HTR-8/SVneo (cell line): Measurements from ENCODE around the gene ROR1.

Experiments
- DNase-seq: peaks from one replicate; pipeline ENCODE4 v3.0.0; 2011; ENCODE audit warnings: low spot score, mixed read lengths; ENCODE audit not compliant: insufficient read length
- FAIRE-seq: peaks from 2 replicates; lab custom pipeline; 2011; peaks lifted over from hg19 to GRCh38; lab: Jason Lieb, UNC

Gene ROR1

DNA sequence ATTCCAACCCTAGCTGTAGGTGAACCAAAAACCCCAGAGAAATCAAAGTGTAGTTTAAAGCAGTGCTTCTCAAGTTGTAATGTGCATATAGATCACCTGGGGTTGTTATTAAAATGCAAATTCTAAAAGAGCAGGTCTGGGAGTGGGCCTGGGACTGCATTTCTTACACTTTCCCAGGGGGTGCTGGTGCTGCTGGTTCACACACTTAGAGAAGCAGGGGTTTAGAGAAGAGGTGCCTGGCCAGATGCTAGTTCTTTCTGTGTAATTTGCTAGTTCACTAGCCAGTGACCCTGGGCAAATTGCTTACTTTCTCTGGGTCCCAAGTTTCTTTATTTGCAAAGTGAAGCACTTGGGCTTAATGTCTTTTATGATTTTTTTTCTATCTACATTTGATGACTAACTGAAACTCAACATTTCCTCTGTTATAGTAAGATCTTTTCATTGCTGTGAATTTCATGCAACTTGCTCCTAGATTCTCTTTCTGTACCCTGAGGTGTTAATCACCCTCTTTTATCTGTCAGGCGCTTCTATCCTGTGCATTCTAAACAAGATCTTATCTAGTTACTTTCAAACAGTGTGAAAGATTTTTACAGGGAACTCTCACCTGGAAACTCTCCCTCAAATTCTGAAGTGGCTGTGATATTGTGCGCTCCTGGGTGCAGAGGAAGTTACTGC, 287.8 kb downstream of the ROR1 start:
- DNase-seq (no peak), FAIRE-seq (no peak)

DNA sequence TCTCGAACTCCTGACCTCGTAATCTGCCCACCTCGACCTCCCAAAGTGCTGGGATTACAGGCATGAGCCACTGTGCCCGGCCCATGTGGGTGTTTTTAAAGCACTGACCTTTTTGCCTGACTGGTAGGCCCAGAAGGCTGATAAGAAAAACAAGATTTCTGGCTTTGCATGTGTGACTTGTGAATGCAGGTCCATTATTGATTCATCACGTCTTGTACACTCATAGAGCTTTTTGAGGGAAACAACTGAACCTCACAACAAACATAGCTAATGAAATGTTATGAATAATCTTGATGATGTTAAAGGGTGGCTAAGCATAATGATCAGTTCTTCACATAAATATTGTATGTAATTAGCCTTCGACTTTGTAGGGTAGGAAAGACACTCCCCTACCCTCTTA, 288.7 kb downstream of the ROR1 start:
- no peak for DNase-seq

DNA sequence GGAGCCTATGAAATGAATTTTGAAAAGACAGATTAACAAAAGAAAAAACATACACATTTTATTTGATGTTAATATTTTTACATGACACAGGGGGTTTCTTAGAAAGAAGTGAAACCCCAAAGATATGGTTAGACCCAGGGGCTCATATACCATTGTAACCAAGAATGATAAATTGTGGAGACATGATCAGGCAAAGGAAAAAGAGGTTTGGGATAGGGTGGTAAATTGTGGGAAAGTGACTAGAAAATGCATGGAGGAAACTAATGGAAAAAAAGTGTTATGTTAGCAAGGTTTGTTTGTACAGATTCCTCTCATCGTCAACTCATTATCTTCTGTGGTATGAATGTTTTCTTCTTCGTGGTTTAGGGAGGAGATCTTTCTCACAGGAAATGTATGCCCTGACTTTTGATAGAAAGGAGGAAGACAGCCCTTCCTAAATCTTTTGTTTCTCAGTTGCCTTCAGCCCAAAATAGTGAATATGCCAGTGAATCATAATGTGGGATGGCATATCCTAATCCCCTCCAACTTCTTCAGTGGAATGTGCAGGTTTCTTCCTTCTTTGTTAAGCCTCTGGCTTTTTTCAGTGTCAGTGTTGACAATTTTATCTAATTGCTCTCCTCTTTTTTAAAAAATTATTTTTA, 289.2 kb downstream of the ROR1 start:
- no peak for DNase-seq
- no peak for FAIRE-seq

More for the DNA sequence above, 288.7 kb downstream of the ROR1 start:
- no peak for FAIRE-seq

DNA sequence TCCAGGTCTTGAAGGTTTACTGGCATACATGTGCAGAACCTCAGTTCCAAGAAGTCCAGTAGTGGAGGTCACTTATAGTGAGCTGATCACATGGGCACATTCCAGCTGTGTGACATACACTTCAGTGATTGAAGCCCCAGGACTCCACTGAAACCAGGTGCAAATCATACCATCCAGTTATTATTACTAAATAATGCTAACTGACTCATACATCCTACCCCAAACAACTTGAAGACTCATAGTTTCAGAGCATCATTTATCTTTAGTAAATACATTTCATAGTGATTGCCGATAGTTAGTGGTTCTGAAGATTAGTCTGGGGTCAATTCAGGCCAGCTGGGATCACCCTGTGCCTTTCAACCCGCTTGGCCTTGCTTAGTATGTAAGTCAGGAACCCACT, 291.8 kb downstream of the ROR1 start:
- no peak for DNase-seq
- no peak for FAIRE-seq

DNA sequence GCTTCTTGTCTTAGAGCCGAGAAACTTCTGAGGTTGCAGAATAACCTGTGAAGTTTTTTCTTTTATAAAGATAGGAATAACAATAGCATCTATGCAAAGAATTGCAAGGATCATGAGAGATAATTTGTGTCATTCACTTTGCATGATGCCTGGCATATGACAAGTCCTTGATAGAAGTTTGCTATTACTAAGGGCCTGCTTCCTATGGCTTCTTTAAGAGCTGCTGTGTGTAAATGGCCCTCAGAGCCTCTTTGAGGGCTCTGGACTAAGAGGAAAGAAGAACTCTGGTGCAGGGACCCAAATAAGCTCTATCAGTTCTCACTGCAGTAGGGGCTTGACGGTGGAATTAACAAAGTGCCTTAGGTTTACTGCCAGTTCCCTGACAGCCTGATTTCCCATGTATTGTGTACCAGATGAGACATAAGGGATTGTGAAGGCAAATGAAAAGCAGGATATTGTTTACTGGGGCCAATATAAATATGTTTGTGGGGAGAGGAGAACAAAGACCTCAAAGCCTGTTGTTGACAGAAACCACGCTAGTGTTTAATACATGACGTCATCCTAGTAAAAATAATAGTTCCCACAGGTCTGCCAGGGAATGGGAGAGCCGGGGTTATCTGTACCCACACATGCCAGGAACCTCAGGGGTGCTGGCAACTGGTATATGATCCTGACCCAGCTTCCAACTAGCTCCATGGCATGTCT, 298.4 kb downstream of the ROR1 start:
- FAIRE-seq (no peak), DNase-seq (no peak)

DNA sequence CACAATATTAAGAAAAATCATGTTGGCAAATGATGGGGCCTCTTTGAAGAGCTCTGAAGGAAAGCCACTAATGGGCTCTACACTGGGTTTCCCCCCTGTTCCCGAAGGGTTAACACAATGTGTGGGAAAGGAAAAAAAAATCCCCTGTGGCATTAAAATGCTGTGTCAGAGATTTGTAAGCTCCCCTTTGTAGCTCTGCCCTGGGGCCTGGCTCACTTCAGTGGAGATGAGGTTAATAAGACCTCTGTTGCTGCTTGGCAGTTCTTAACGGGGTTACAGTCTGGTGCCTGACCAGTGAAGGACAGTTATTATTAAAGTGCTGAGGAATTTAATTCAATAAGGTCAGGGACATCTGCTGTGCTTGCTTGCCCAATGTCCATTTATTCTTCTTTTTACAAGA, 299.9 kb downstream of the ROR1 start:
- DNase-seq, result no peak
- FAIRE-seq, result no peak

DNA sequence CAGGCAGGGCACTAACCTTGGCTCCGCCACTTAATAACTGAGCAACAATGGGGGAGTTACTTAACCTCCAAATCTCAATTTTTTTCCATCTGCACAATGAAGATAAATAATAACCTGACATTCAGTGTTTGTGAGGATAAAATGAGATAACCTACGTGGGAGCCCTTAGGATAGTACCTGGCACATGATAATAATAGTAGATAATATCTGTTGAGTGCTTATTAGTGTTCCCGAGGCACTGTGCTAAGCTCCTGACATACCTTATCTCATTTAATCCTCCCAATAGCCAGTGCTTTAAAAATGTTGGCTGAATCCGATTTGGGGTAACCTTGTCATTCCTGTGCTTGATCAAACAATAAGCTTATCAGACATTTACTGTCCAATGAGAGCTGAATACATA, 300.9 kb downstream of the ROR1 start:
- no peak for FAIRE-seq
- no peak for DNase-seq

DNA sequence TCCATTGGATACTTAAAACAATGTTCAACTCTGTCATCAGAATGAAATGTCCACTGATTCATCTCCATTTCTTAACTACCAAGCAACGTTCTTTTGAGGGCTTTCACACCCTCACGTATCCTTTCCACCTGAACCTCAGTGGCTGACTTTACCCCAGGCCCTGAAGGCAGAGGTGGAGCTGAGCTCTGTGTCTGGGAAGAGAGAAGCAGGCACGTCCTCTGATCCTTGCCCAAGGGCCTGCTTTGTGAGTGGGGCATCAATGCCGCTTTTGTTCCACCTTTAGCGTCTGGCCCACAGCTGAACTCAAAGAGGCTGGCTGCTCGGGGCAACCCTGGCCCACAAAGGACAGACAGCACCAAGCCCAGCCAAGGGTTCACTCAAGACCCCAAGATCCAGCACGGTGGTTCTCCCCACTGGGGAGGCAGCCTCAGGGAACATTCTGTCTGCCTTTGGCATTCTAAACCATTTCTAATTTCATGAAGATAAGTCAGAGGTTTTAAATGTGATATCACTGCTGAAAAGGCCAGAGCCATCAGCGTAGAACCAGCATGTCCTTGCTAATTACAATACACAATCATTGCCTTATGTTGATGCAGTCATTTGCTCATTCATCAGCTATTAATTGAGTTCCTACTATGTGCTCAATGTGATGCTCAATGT, 303.6 kb downstream of the ROR1 start:
- DNase-seq, result no peak
- FAIRE-seq, result no peak

DNA sequence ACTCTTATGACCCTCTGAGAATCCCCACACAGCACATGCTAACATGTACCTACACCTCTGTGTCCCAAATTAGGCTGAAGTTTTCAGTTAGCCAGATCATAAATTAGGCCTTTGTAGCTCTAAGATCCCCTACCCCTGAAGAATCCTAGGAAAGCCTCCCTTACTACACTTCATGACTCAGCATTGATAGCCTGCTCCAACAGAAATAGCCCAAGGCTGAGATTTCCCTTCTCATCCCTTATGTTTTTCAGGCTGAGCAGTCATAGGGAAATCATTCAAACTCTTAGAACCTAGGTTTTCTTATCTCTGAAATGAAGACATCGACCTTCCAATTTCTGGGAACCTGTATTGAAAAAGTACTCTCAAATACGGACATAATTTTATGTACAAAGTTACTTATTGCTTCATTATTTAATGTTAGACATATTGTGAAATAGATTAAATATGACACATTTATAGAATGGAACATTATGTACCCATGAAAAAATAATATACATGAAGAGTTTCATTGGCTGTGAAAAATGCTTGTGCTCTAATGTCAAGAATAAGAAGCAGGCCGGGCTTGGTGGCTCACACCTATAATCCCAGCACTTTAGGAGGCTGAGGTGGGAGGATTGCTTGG, 307.2 kb downstream of the ROR1 start:
- FAIRE-seq (no peak), DNase-seq (peak; percentile 9)

DNA sequence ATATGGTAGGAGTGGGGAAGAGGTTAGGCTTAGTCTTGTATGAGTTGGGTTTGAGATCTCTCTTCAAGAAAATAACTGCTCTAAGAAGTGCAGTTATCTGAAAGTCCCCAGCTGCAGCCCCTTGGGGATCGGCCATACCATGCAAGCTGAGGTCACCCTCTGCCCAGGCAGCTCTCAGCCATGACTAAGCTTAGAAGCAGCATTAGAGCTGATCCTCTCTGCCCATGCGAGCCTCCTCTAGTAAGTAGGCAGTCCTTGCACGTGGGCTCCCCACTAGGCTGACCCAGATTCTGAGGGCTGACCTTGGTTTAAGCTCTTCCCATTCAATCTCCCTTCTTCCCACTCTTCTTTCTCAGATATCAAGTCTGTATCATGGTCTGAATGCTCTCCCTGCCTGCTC, 308.6 kb downstream of the ROR1 start:
- DNase-seq (peak; percentile 42), FAIRE-seq (no peak)

DNA sequence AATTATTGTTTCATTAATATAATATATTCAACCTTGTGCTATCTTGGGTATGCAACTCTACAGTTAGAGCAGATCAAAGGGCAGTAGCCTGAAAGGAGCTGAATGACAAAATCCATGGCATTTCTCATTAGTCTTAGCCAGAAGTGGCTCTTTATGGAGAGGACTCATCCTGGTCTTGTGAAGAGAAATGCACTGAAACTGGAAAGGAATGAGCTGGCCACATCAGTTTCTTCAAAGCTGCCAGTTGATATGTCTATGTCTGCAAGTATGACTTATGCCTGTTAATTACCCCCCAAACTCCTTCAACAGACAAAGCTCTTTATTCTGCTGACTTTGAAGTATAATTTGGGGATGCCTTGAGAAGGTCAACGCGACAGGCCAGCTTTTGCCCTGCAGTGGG, 310.6 kb downstream of the ROR1 start:
- no peak for FAIRE-seq
- no peak for DNase-seq

DNA sequence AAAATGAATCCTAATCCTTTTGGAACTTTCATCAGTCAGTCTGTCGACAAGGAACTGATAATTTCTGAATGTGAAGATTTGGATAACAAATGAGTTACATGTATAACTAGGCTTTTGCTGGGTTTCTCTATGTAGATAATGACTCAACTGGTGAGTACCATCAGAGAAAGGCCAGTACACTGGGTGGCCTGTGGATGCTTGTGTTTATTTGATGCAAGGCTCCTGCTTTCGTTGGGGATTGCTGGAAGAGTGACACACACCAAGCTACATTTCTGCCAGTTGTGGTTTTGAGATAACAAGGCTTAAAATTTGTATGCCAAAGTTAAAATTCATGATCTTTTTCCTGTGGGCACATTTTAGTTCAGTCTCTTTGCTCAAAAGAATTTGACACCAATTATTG, 314.0 kb downstream of the ROR1 start:
- no peak for FAIRE-seq

DNA sequence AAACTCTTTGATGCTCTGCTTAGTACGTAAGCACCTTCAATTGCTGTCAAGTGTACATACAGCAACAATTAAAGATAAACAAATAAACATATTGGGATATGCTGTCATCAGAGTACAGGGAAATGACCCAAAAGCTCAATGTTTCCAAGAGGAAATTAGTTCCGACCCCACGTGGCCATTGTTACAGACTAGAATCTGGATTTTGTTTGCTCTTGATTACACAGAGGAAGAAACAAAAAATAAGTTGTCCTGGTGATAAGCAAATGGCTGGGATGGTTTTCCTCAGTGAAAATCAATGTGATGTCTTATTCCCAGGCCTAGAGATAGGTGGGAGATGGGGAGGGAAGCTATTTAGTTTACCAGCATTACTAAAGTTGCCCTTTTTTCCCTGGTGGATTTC, 316.6 kb downstream of the ROR1 start:
- DNase-seq, result no peak
- FAIRE-seq, result no peak

More for the DNA sequence above, 314.0 kb downstream of the ROR1 start:
- no peak for DNase-seq

DNA sequence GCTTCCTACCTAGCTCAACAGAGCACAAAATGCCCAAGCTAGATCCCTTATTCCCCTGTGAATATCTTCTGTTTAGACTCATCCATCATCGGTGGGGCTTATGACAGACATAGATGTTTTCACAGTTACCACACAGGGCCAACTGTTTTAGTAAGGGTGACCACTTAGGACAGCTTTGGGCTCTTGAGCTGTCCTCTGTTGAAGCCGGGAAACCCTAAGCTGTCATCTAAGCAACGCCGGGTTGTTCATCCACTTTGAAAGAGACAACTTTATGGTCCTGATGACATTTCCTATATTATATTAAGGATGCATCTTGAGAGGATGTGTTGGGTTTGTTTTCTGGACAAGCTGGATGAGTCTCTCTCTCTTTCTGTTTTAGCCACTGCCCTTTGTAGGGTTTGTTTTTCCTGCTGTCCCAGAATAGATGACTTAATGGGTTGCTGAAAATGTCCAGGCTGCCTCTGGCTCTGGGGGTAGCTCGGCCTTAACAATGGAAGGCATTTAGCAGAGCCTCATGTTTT, 319.1 kb downstream of the ROR1 start:
- FAIRE-seq (no peak), DNase-seq (no peak)

DNA sequence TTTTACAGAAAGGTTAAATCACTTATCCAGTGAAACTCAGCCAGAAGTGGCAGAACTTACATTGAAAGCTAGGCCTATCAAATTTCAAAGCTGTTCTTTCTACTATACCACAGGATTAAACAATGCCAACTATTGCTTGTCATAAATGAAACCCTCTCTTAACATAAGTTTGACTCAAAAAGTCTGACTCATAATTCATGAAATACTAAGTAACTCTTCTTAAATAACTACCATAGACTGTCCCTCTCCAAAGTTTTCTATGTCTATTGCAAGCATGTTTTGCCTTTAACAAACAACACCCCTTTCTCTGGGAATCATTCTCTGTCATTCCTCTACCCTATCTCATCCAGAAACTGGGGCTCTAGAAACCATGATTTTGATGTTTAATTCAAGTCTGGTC, 320.1 kb downstream of the ROR1 start:
- FAIRE-seq (no peak), DNase-seq (no peak)

DNA sequence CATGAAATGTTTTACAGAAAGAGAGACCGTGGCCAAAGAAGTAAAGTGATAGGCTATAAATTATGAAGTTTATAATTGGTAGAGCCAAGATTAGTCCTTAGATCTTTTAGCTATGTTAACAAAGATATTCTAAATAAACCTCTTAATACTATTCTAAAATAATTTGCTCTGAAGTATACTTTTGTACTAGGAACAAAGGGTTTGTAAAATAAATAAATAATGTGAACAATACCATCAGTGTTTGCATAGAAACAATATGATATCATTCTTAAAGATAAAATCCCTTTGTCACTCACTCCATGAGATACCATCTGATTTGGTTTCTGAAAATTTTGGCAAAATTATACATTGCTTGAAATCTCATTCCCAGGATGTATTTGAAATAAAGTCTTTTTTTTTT, 322.0 kb downstream of the ROR1 start:
- FAIRE-seq, result no peak

DNA sequence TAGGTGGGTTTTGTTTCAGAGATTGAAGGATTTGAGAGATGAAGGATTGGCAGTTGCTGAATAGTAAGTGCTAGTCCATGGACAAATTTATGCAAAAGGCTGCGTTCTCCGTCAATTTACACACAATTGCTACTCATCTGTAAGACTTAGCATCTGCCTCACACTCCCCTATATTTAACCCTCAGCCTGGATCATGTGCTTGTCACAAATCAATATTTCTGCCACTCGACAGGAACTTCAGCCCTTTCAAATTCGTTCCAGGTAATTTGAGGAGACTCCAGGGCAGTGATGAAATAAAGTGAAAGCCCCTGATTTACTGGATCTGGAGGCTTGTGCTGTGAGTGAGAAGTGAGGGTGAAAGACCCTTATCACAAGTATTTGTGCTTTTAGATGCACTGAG, 324.0 kb downstream of the ROR1 start:
- FAIRE-seq (no peak), DNase-seq (no peak)

More for the DNA sequence above, 322.0 kb downstream of the ROR1 start:
- DNase-seq, result no peak

DNA sequence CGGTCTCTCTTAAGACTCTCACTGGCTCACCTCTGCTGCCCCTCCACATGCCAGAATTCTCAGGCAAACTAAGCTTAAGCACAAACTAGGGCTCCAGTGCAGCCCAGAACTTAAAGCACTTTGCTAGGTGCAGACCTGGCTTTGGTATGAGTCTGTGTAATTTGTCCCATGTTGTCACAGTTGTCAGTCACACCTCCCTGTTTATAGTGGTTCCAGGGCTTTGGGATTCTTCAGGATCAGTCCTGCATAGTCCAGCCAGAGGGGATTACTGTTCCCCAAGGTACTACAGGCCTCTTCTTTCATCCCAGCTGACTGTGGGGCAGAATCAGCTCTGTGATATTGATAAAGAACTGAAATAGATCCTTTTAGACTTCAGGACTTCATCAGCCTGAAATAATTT, 324.6 kb downstream of the ROR1 start:
- no peak for DNase-seq

DNA sequence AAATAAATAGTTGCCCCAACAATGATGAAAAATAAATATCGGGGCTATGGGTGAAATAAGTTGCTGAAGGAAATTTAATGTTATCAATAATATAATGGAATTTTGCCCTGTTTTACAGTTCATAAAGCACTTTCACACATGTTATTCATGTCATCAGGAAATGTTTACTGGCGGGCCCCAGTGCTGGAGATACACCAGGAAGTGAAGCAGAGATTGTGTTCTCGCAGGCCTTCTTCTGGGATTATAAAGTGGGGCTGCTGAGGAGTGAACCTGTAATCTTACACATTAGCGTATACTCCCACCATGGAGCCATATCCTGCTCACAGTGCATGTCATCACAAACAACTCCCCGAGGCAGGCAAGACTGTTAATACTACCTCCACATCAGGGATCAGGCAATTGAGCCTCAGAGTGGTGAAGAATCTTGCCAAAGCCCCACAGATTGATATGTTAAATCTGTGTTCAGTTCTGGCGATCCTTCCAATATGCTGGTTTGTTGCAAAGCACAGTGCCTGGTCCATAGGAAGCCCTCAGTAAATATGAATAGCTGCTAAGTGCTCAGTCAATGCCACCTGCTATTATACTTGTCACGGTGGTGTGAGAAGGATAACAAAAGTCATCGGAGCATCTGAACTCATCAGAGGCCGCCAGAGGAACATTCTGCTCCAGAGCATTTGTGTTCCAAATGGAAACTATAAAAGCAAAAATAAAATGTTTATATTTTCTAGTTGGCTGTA, 325.2 kb downstream of the ROR1 start:
- no peak for FAIRE-seq
- no peak for DNase-seq

More for the DNA sequence above, 324.6 kb downstream of the ROR1 start:
- FAIRE-seq, result no peak

DNA sequence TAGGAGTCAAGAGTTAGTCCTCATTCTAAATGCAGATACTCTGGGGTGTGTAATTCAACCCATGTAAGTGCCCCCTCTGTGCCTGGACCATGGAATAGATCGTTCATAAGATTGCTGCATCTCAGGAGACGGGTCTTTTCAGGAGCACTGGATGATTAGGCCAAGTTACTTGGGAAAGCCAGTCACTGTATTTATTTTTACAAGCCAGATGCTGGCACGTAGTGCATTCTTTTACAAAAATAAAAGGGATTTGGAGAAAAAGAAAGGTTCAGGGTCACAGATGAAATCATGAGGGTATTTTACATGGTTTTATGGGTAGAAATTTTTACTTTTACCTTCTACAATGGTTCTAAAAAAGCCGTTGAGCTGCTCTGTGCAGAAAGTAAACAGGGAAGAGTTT, 327.0 kb downstream of the ROR1 start:
- DNase-seq (no peak), FAIRE-seq (no peak)
